SK-N-SH (cell line): ENCODE results near the gene COA6. TPM values are rescaled to one million over a fixed set of nuclear protein-coding genes. Genes with fewer than 3 reads are reported as not detected.
"Not testable (repeated sequence)": the region's sequence is repeated elsewhere in the genome, so short reads cannot be mapped to it uniquely, and the experiment has no call there.

Experiments used
- CTCF ChIA-PET: fragments of 300-600, 350-600 bp; formaldehyde crosslinking; extraction: SDS; loops from one replicate; lab custom pipeline; 2021; lab: Yijun Ruan, JAX
- POLR2A ChIA-PET: fragments of 350-600 bp; sonication (Branson Sonifier 250); formaldehyde crosslinking; extraction: SDS; loops from one replicate; lab custom pipeline; 2020; ENCODE audit warnings: antibody characterized with exemption, inconsistent platforms; lab: Yijun Ruan, JAX
- DNase-seq: peaks from one replicate; pipeline ENCODE4 v3.0.0; 2012
- H2AFZ ChIP-seq: fragments of 200-600 bp; sonication (generic); 2 replicates; pipeline ENCODE4 v1.8.1; 2016; ENCODE audit warnings: antibody characterized with exemption, mild to moderate bottlenecking, low read depth
- H3F3A ChIP-seq: fragments of 200-600 bp; sonication (generic); replicated peaks from 2 replicates; pipeline ENCODE3; 2016; ENCODE audit warnings: antibody characterized with exemption, mild to moderate bottlenecking; ENCODE audit not compliant: insufficient read depth
- H3K27ac ChIP-seq, 2 experiments: fragments of 200-500 bp in 1 of 2; fragments of 200-600 bp in 1 of 2; sonication (Bioruptor generic) in 1 of 2; sonication (generic), shearing (Covaris generic) in 1 of 2; 2 replicates each; pipeline versions ENCODE4 v1.5.1 to v1.6.1; 2014 to 2016; ENCODE audit warnings: low read depth in 2 of 2, inconsistent platforms in 1 of 2, low read length in 1 of 2, mild to moderate bottlenecking in 1 of 2, mixed read lengths in 1 of 2
- H3K27me3 ChIP-seq: fragments of 200-600 bp; sonication (generic), shearing (Covaris generic); 2 replicates; pipeline ENCODE4 v1.6.1; 2016; ENCODE audit warnings: mixed run types; ENCODE audit not compliant: insufficient read depth
- H3K36me3 ChIP-seq, 2 experiments: fragments of 200-500 bp in 1 of 2; fragments of 200-600 bp in 1 of 2; sonication (Bioruptor generic) in 1 of 2; sonication (generic) in 1 of 2; replicated peaks in 1 of 2; 2 replicates each; pipeline versions ENCODE3 to v1.5.1; 2014 to 2016; ENCODE audit warnings: low read length in 1 of 2, mild to moderate bottlenecking in 1 of 2; ENCODE audit not compliant: insufficient read depth in 2 of 2, control insufficient read depth in 1 of 2
- H3K4me1 ChIP-seq, 2 experiments: fragments of 200-500 bp in 1 of 2; fragments of 200-600 bp in 1 of 2; sonication (Bioruptor generic) in 1 of 2; sonication (generic), shearing (Covaris generic) in 1 of 2; 2 replicates each; pipeline versions ENCODE4 v1.5.1 to v1.6.1; 2014 to 2016; ENCODE audit warnings: low read depth in 1 of 2, low read length in 1 of 2, mixed run types in 1 of 2; ENCODE audit not compliant: insufficient read depth in 2 of 2, control insufficient read depth in 1 of 2
- H3K4me2 ChIP-seq: fragments of 200-600 bp; sonication (generic), shearing (Covaris generic); 2 replicates; pipeline ENCODE4 v1.6.1; 2017; ENCODE audit warnings: mixed run types
- H3K4me3 ChIP-seq, 2 experiments: fragments of 200-500 bp in 1 of 2; fragments of 200-600 bp in 1 of 2; sonication (Bioruptor generic) in 1 of 2; sonication (generic), shearing (Covaris generic) in 1 of 2; 2 replicates each; pipeline versions ENCODE4 v1.5.1 to v1.8.1; 2014 to 2016; ENCODE audit warnings: low read depth in 2 of 2, inconsistent platforms in 1 of 2, low read length in 1 of 2, mild to moderate bottlenecking in 1 of 2, mixed read lengths in 1 of 2, moderate library complexity in 1 of 2
- H3K79me2 ChIP-seq: fragments of 200-600 bp; sonication (generic); 2 replicates; pipeline ENCODE4 v1.8.1; 2017; ENCODE audit warnings: mild to moderate bottlenecking; ENCODE audit not compliant: insufficient read depth
- H3K9ac ChIP-seq: fragments of 200-600 bp; sonication (generic); 2 replicates; pipeline ENCODE4 v1.6.1; 2017; ENCODE audit warnings: mixed run types
- H3K9me2 ChIP-seq: fragments of 200-600 bp; sonication (generic); 2 replicates; pipeline ENCODE4 v1.6.1; 2017; ENCODE audit warnings: mixed run types
- H3K9me3 ChIP-seq: fragments of 200-600 bp; sonication (generic); 2 replicates; pipeline ENCODE4 v1.6.1; 2017; ENCODE audit warnings: mixed run types, mild to moderate bottlenecking, moderate library complexity
- H4K20me1 ChIP-seq: fragments of 200-600 bp; sonication (generic); 2 replicates; pipeline ENCODE4 v1.6.1; 2017; ENCODE audit warnings: mild to moderate bottlenecking, mixed run types; ENCODE audit not compliant: insufficient read depth
- ELF1 ChIP-seq: IDR thresholded peaks from 2 replicates; pipeline ENCODE4 v1.4.0; 2012
- FOSL2 ChIP-seq: IDR thresholded peaks from 2 replicates; pipeline ENCODE4 v1.4.0; 2012; ENCODE audit warnings: low read depth, mild to moderate bottlenecking, moderate library complexity, borderline replicate concordance
- FOXJ3 ChIP-seq: sonication (generic); formaldehyde crosslinking; IDR thresholded peaks from 2 replicates; pipeline ENCODE4 v1.5.1; 2020; ENCODE audit warnings: mild to moderate bottlenecking, missing genetic modification reagents
- FOXM1 ChIP-seq: IDR thresholded peaks from 2 replicates; pipeline ENCODE4 v1.4.0; 2012; ENCODE audit warnings: low read depth, mild to moderate bottlenecking
- GATA2 ChIP-seq: sonication (generic); formaldehyde crosslinking; IDR thresholded peaks from 2 replicates; pipeline ENCODE4 v1.5.0; 2020; ENCODE audit warnings: mild to moderate bottlenecking, missing genetic modification reagents
- IRF3 ChIP-seq: fragments of 150-350 bp; IDR thresholded peaks from 2 replicates; pipeline ENCODE4 v1.6.1; 2016; ENCODE audit warnings: mild to moderate bottlenecking, low read depth, low read length
- NRF1 ChIP-seq: IDR thresholded peaks from 2 replicates; pipeline ENCODE4 v1.6.1; 2012; ENCODE audit warnings: low read depth, mild to moderate bottlenecking, low read length
- SMC3 ChIP-seq: IDR thresholded peaks from 2 replicates; pipeline ENCODE4 v1.6.1; 2012; ENCODE audit warnings: low read depth, low read length, improper control_type of control experiment
- USF2 ChIP-seq: fragments of 150-350 bp; IDR thresholded peaks from 2 replicates; pipeline ENCODE4 v1.6.1; 2017; ENCODE audit warnings: antibody characterized with exemption, low read length, low read depth, borderline replicate concordance
- WGBS: methylation state at CpG from one replicate; pipeline ENCODE4 v1.1.6; 2017; ENCODE audit warnings: low lambda C conversion rate; 5-methylcytosine and 5-hydroxymethylcytosine counted together
- polyA plus RNA-seq, 3 experiments: library from polyadenylated mRNA; depleted of rRNA; stranded (reverse); fragments of >200 nt; gene quantifications; 2 replicates each; pipeline ENCODE4 v1.2.3, GENCODE V29; 2012
- TF ChIP-seq, protein P1 (sequence below): IDR thresholded peaks from 2 replicates; pipeline ENCODE4 v1.4.0; 2012; ENCODE audit warnings: low read depth, borderline replicate concordance

Gene COA6
- polyA plus RNA-seq, 1 of the 3 experiments (the other 2 are of a cell fraction): 42.2 TPM

GRCh38 chr1:234373959-234374254, 651 bp downstream of the COA6 start:
- H3K27me3 ChIP-seq: no peaks in the 10 kb centered on the region
- peak overlapping the region; percentile 86 to 96 for H3K4me3 ChIP-seq
- H3K9me2 ChIP-seq: no peaks in the 10 kb centered on the region
- peak overlapping the region; percentile 80 for H2AFZ ChIP-seq
- H3K9ac ChIP-seq: peak overlapping the region; percentile 94
- no peak for DNase-seq
- peaks cover 13 to 26% of the 10 kb centered on the region in 2 experiments for H3K36me3 ChIP-seq
- TF ChIP-seq FOSL2: no peak
- no peak for TF ChIP-seq ELF1
- no peak for TF ChIP-seq USF2
- peak overlapping the region; percentile 92 for H3K4me2 ChIP-seq
- peak overlapping the region; percentile 92 to 99 for H3K27ac ChIP-seq
- 3% methylated on average over 6 of the region's 6 CpGs for WGBS
- peaks cover 3 to 13% of the 10 kb centered on the region in 2 experiments; a peak in 3 of 4 replicates for H3K4me1 ChIP-seq
- H3K79me2 ChIP-seq: peaks cover 38% of the 10 kb centered on the region
- no peaks in the 10 kb centered on the region for H3K9me3 ChIP-seq
- H3F3A ChIP-seq: peaks cover 8% of the 10 kb centered on the region
- H4K20me1 ChIP-seq: no peaks in the 10 kb centered on the region
- ChIA-PET POLR2A (interaction anchor here (0.6 to 2.3 kb wide), 7 partner anchors 9 to 186 kb away, joined by 3 to 11 read pairs (median 4); partner anchors contain the start of gene TARBP1), CTCF (interaction anchor here (0.6 to 2.0 kb wide), 6 partner anchors 10 to 161 kb away, joined by 3 to 8 read pairs (median 3); no protein-coding TSS in a partner anchor)

GRCh38 chr1:234375672-234376071, 2.4 kb downstream of the COA6 start:
- Histone ChIP-seq H3K27me3 (no peaks in the 10 kb centered on the region), H3K4me3 (no peak overlapping the region), H3K4me2 (no peak overlapping the region), H4K20me1 (no peaks in the 10 kb centered on the region), H3K36me3 (peaks cover 23 to 34% of the 10 kb centered on the region in 2 experiments), H2AFZ (no peak overlapping the region), H3K9ac (no peak overlapping the region), H3K9me3 (no peaks in the 10 kb centered on the region), H3K79me2 (peaks cover 38% of the 10 kb centered on the region), H3F3A (no peaks in the 10 kb centered on the region), H3K4me1 (peaks cover 3 to 13% of the 10 kb centered on the region in 2 experiments; a peak in 2 of 4 replicates), H3K9me2 (no peaks in the 10 kb centered on the region), H3K27ac (no peak overlapping the region)
- WGBS: 83% methylated on average over 7 of the region's 7 CpGs
- no peak for DNase-seq
- POLR2A ChIA-PET: no interaction called here
- no peak for TF ChIP-seq SMC3
- TF ChIP-seq NRF1: no peak
- no peak for TF ChIP-seq IRF3
- TF ChIP-seq FOXJ3 (CRISPR knock-in tag): no peak
- no peak for TF ChIP-seq GATA2 (CRISPR knock-in tag)
- TF ChIP-seq USF2: no peak
- TF ChIP-seq ELF1: no peak
- TF ChIP-seq, protein P1, sequence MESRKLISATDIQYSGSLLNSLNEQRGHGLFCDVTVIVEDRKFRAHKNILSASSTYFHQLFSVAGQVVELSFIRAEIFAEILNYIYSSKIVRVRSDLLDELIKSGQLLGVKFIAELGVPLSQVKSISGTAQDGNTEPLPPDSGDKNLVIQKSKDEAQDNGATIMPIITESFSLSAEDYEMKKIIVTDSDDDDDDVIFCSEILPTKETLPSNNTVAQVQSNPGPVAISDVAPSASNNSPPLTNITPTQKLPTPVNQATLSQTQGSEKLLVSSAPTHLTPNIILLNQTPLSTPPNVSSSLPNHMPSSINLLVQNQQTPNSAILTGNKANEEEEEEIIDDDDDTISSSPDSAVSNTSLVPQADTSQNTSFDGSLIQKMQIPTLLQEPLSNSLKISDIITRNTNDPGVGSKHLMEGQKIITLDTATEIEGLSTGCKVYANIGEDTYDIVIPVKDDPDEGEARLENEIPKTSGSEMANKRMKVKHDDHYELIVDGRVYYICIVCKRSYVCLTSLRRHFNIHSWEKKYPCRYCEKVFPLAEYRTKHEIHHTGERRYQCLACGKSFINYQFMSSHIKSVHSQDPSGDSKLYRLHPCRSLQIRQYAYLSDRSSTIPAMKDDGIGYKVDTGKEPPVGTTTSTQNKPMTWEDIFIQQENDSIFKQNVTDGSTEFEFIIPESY: no peak
- TF ChIP-seq FOXM1: no peak
- CTCF ChIA-PET: interaction anchor here (0.8 kb wide), 1 partner anchor 66 kb away, joined by 3 read pairs; no protein-coding TSS in a partner anchor

- CTCF ChIA-PET, H3K27me3 ChIP-seq, H3K4me3 ChIP-seq, H4K20me1 ChIP-seq, H3K9me2 ChIP-seq, H2AFZ ChIP-seq, H3K9me3 ChIP-seq, POLR2A ChIA-PET, H3K4me1 ChIP-seq, DNase-seq, H3F3A ChIP-seq, H3K27ac ChIP-seq, H3K4me2 ChIP-seq, H3K9ac ChIP-seq: not testable (repeated sequence)
- WGBS: 100% methylated on average over 5 of the region's 5 CpGs
- Histone ChIP-seq H3K36me3 (peaks cover 36 to 56% of the 10 kb centered on the region in 2 experiments), H3K79me2 (peaks cover 13% of the 10 kb centered on the region; the same call in 1 of the 2 replicates)
Observed at GRCh38 chr1:234379591-234380109, 6.4 kb downstream of the COA6 start.
